Activated CD4-positive, CD25-positive, alpha-beta regulatory T cell (primary cell): ENCODE results near the gene CIITA.
"Not testable (repeated sequence)": the region's sequence is repeated elsewhere in the genome, so short reads cannot be mapped to it uniquely, and the experiment has no call there.

Source experiments
- DNase-seq, 4 experiments: peaks; one replicate each; lab custom pipeline; 2025; lab: John Stamatoyannopoulos, UW

The CIITA gene, protein sequence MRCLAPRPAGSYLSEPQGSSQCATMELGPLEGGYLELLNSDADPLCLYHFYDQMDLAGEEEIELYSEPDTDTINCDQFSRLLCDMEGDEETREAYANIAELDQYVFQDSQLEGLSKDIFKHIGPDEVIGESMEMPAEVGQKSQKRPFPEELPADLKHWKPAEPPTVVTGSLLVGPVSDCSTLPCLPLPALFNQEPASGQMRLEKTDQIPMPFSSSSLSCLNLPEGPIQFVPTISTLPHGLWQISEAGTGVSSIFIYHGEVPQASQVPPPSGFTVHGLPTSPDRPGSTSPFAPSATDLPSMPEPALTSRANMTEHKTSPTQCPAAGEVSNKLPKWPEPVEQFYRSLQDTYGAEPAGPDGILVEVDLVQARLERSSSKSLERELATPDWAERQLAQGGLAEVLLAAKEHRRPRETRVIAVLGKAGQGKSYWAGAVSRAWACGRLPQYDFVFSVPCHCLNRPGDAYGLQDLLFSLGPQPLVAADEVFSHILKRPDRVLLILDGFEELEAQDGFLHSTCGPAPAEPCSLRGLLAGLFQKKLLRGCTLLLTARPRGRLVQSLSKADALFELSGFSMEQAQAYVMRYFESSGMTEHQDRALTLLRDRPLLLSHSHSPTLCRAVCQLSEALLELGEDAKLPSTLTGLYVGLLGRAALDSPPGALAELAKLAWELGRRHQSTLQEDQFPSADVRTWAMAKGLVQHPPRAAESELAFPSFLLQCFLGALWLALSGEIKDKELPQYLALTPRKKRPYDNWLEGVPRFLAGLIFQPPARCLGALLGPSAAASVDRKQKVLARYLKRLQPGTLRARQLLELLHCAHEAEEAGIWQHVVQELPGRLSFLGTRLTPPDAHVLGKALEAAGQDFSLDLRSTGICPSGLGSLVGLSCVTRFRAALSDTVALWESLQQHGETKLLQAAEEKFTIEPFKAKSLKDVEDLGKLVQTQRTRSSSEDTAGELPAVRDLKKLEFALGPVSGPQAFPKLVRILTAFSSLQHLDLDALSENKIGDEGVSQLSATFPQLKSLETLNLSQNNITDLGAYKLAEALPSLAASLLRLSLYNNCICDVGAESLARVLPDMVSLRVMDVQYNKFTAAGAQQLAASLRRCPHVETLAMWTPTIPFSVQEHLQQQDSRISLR

GRCh38 chr16:10876799-10877341 is at the start of gene CIITA:
TSS of gene CIITA (plus strand) at chr16:10877202. CDS start at chr16:10877331, 129 bp downstream.
- DNase-seq = peak in 2 of 4 experiments; percentile 5 to 29

DNA sequence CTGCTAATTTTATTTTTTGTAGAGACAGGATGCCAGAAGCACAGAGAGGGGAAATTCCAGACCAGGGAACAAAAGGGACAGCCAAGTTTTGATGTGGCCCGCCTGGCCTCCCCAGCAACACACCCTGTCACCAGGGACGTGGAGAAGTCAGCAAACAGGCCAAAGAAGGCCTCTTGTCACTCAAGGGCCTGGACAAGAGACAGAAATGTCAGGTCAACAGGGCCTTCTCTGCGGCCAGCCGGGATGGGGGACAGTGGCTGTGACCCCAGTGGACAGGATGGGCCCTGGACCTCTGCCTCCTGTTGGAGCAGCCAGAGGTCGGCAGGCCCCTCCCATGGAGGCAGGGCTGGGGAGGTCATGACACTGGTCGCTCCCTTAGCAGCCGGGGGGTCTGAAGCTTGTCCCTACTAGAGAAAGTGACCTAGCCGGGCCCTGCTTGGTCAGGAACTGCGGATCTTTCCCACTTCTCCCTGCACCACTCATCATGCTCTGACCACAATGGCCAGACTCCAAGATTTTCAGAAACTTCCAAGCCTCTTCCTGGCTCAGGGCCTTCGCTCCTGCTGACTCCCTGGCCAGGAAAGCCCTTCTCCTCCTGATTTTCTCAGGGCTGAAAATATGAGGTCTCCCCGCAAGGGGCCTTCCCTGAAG is 49.2 kb upstream of the CIITA start:
- DNase-seq = no peak

DNA sequence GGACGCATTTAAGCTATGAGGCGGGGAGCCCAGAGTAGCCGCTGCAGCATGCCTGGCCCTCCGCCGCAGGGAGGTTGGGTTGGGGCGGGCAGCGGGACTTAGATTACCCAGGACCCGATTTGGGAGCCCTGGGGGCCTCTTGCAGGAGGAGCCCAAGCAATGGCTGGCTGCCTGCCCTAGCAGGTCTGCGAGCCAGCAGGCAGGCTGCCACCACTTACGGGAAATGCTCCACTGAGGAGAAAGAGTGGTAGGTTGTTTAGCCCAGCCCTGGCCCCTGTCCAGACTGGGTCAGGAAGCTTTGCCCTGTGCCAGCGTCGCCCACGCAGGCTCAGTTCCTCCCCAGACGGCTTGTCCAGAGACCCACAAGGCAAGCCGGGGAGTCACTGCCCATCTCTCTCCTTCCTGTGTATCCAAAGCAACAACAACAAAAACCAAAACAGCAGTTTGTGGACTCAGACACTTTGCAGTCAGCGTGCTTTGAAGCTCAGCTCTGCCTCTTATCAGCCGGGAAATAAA is 48.1 kb upstream of the CIITA start:
- no peak for DNase-seq

DNA sequence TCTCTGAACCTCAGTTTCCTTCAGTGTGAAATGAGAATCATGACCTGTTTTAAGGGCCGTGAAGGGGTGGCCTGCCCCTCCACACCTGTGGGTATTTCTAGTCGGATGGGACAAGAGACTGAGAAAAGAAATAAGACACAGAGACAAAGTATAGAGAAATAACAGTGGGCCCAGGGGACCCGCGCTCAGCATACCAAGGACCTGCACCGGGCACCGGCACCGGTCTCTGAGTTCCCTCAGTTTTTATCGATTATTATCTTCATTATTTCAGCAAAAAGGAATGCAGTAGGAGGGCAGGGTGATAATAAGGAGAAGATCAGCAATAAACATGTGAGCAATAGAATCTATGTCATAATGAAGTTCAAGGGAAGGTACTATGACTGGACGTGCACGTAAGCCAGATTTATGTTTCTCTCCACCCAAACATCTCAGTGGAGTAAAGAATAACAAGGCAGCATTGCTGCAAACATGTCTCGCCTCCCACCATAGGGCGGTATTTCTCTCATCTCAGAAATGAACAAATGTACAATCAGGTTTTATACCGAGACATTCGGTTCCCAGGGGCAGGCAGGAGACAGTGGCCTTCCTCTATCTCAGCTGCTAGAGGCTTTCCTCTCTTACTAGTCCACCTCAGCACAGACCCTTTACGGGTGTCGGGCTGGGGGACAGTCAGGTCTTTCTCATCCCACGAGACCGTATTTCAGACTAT is 47.5 kb upstream of the CIITA start:
- DNase-seq = not testable (repeated sequence)

DNA sequence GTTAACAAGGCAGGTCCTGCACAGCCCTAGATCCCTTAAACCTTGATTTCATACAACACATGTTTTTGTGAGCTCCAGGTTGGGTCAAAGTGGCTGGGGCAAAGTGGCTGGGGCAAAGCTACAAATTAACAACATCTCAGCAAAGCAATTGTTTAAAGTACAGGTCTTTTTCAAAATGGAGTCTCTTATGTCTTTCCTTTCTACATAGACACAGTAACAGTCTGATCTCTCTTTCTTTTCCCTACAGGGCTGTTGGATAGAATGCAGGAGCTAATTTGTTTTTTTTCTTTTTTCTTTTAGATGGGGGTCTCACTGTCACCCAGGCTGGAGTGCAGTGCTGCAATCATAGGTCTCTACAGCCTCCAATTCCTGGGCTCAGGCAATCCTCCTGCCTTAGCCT is 46.8 kb upstream of the CIITA start:
- not testable (repeated sequence) for DNase-seq

GRCh38 chr16:10831894-10832886 is 44.8 kb upstream of the CIITA start:
- no peak for DNase-seq

DNA sequence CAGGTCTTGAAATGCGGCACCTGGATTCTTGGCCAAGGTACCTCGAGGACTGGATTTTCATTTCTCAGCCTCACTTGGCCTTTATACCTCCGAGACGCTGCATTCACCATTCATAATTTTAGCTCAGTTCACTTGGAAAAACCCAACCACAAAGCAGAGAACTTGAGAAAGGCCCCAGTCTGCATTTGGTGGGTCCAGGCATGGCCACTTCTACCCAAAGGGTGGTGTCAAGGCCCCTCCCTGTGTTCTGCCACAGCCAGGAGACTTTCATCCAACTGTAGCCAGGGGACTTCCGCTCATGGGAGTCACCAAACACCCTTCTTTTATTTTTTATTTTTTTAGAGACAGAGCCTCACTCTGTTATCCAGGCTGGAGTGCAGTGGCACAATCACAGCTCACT is 43.7 kb upstream of the CIITA start:
- DNase-seq = no peak

DNA sequence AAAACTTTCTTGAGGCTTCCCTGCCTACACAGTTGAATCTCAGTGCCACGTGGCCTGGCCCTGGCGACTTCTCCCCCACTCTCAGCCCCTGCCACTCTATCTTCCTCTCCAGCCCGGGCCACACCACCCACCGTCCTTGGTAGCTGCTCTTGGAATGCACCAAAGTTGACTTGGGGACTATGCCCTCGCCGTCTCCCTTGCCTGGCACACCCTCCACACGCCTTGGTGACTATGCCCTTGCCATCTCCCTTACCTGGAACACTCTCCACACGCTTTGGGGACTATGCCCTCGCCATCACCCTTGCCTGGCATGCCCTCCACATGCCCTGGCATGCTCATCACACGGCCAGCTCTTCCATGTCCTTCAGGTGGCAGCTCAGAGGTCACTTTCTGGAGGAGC is 42.9 kb upstream of the CIITA start:
- no peak for DNase-seq

GRCh38 chr16:10834766-10835165 is 42.2 kb upstream of the CIITA start:
- no peak for DNase-seq

DNA sequence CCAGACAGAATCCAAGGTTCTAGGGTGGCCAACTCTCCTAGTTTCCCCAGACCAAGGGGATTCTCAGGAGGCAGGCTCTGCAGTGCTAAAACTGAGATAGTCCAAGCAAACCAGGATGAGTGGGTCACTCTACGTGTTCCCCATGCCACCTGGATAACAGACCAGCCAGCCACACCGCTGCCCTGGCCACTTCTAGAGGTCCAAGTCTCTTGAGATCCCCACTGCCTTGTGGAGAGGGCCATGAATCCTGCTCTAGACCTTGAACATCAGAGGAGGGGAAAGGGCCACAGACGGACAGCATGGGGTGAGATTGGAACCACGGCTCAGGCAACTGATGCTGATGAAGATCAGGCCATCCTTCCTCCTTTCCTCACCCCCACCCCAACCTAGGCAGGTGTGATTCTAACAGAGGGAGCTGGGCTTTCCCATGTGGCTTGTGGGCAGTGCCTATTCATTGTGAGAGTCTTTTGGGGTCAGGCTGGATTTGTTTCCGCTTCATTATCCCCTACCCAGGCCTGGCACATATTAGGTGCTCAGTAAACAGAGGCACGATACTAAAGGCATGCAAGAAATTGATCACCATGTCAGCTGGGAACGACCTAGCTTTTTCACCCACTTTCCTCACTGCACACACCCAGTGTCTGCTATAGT is 41.6 kb upstream of the CIITA start:
- DNase-seq = no peak

DNA sequence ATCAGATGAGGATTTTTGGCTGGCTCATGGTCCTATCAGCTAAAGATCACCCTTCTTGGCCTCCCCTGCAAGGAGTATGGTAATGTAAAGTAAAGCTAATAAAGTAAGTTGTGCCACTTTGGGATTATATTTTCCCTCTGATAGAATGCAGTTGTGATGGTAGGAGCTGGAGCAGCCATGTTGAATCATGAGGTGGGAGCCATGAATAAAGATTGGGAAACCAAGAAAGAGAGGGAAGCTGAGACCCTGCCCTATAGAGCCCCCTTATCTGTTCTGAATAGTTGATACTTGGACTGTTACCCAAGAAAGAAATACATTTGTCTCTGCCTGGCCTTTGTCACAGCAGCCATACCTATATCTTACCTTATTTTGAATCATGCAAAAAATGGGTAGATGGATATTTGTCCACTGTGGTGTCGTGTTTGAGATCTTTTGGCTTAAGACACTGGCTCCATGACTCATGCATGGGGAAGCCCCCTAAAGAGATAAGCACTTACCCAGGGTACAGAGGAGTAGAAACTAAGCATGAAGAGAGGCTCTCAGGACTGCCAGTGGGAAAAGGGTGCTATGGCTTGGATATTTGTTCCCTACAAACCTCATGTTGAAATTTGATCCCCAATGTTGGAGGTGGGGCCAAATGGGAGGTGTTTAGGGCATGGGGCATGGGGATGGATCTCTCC is 40.7 kb upstream of the CIITA start:
- DNase-seq = no peak

GRCh38 chr16:10838621-10839278 is 38.3 kb upstream of the CIITA start:
- no peak for DNase-seq

DNA sequence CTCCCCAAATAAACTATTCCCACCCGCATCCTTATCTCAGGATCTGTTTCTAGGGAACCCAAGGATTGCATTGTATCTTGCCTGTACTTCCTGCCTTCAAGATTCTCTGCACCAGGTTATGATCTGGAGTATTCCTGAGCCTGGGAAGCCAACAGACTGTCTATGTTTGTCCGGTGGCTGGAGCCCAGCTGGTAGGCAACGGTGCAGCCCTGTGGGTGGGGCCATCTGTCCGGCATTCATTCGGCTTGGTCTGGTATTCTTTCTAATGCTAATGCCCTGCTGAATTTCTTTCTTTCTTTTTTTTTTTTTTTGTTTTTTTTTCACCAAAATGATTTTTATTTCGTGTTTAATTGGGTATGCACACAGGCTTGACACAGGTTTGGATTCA is 37.7 kb upstream of the CIITA start:
- no peak for DNase-seq

DNA sequence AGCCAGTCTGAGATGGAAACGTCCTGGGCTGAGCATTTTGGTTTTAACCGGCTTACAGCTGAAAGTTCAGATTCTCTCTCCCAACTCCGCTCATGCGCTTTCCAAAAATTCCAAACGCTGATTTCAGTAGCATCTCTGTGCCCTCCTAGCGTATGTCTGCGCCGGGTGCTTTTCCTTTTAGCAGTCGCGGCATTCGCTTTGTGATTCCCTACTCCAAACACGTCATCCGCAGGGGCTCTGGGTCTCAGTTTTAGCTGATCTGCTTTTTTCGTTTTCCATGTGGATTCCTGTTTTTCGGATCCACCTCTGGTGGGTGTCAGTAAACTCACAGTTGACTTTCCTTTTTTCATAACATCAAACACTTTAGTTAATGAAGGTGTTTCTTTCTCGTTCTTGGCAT is 36.3 kb upstream of the CIITA start:
- DNase-seq = no peak

GRCh38 chr16:10846213-10846998 is 30.6 kb upstream of the CIITA start:
- DNase-seq = no peak

DNA sequence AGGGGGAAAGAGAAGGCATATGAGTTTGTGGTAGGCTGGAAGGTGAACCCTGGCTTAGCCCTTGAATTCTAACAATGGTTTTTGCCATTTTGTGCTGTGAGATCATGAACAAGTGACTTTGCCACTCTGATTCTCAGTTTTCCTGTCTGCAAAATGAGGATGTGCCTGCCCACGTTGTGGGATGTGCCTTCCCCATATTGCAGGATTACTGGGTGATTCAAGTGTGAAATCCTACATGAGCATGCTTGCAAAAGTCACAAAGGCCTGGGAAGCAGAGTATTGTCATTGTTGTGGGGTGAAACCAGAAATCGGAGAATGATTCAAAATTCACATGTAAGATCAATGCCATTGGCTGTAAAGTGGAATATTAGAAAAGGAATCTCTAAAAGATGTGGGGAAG is 29.8 kb upstream of the CIITA start:
- no peak for DNase-seq
